PC-9 (cell line): Measurements from ENCODE around the gene FZD8. TPM values are rescaled to one million over a fixed set of nuclear protein-coding genes. Genes with fewer than 3 reads are reported as not detected.

Experiments
- BruUV-seq: library from RNA; stranded (reverse); fragments of 400-500 nt; replicated peaks from 2 replicates; lab custom pipeline; 2021; lab: Mats Ljungman, UMichigan
- CTCF ChIA-PET: fragments of 300-600 bp; sonication (Branson Sonifier 250); formaldehyde crosslinking; loops from one replicate; lab custom pipeline; 2022; ENCODE audit warnings: antibody characterized with exemption; lab: Charles Lee
- POLR2A ChIA-PET: fragments of 300-600 bp; sonication (Branson Sonifier 250); formaldehyde crosslinking; loops from one replicate; lab custom pipeline; 2022; ENCODE audit warnings: antibody characterized with exemption; ENCODE audit not compliant: unreplicated experiment; lab: Charles Lee
- DNase-seq, 2 experiments: peaks; one replicate each; pipeline versions ENCODE4 v3.0.0 to v3.0.0-alpha.2; 2015 to 2022; ENCODE audit warnings: mixed read lengths in 1 of 2
- H2AFZ ChIP-seq: fragments of 200-600 bp; sonication (generic); 2 replicates; pipeline ENCODE4 v1.8.1; 2017; ENCODE audit warnings: antibody characterized with exemption
- H3F3A ChIP-seq: fragments of 200-600 bp; sonication (generic); 2 replicates; pipeline ENCODE4 v1.8.1; 2017; ENCODE audit warnings: antibody characterized with exemption, mild to moderate bottlenecking, low read depth; ENCODE audit not compliant: insufficient read depth
- H3K27ac ChIP-seq: fragments of 200-600 bp; sonication (generic); 2 replicates; pipeline ENCODE4 v1.6.1; 2016; ENCODE audit warnings: mixed run types
- H3K27me3 ChIP-seq: fragments of 200-600 bp; sonication (generic); 2 replicates; pipeline ENCODE4 v1.6.1; 2016; ENCODE audit warnings: low read depth, mixed run types; ENCODE audit not compliant: insufficient read depth
- H3K36me3 ChIP-seq: fragments of 200-600 bp; sonication (generic); 2 replicates; pipeline ENCODE4 v1.6.1; 2016; ENCODE audit warnings: low read depth, mixed run types
- H3K4me1 ChIP-seq: fragments of 200-600 bp; sonication (generic); replicated peaks from 2 replicates; pipeline ENCODE4 v1.6.1; 2016; ENCODE audit warnings: mixed run types; ENCODE audit not compliant: insufficient read depth
- H3K4me2 ChIP-seq: fragments of 200-600 bp; sonication (generic); 2 replicates; pipeline ENCODE4 v1.6.1; 2017; ENCODE audit warnings: mixed run types
- H3K4me3 ChIP-seq: fragments of 200-600 bp; sonication (generic); 2 replicates; pipeline ENCODE4 v1.6.1; 2016; ENCODE audit warnings: mixed run types
- H3K79me2 ChIP-seq: fragments of 200-600 bp; sonication (generic); 2 replicates; pipeline ENCODE4 v1.6.1; 2017; ENCODE audit warnings: low read depth, mixed run types
- H3K9me2 ChIP-seq: fragments of 200-600 bp; sonication (generic); 2 replicates; pipeline ENCODE4 v1.8.1; 2017; ENCODE audit warnings: mild to moderate bottlenecking; ENCODE audit not compliant: insufficient read depth
- H3K9me3 ChIP-seq: fragments of 200-600 bp; sonication (generic); 2 replicates; pipeline ENCODE4 v1.8.1; 2016; ENCODE audit warnings: low read depth; ENCODE audit not compliant: insufficient read depth
- H4K20me1 ChIP-seq: fragments of 200-600 bp; sonication (generic); 2 replicates; pipeline ENCODE4 v1.8.1; 2017; ENCODE audit not compliant: insufficient read depth
- EZH2 ChIP-seq: fragments of 200-600 bp; sonication (generic); IDR thresholded peaks from 2 replicates; pipeline ENCODE4 v1.8.0; 2017; ENCODE audit warnings: antibody characterized with exemption, low read depth
- intact Hi-C: fragments of 100-400 bp; cut with micrococcal nuclease; formaldehyde crosslinking; loops from one replicate; pipeline ENCODE4 v1.10.0; 2022; ENCODE audit not compliant: unreplicated experiment
- total RNA-seq: library from RNA; stranded (reverse); gene quantifications from 2 replicates; pipeline ENCODE4 v1.2.3, GENCODE V29; 2021
- TF ChIP-seq, protein P1 (sequence below): fragments of 200-600 bp; sonication (generic); conservative IDR thresholded peaks from 2 replicates; pipeline ENCODE4 v1.6.1; 2017; ENCODE audit warnings: mixed run types, antibody characterized with exemption, mild to moderate bottlenecking, moderate library complexity

The FZD8 gene
- total RNA-seq, 1 experiment from 2014 or later, result not detected

DNA sequence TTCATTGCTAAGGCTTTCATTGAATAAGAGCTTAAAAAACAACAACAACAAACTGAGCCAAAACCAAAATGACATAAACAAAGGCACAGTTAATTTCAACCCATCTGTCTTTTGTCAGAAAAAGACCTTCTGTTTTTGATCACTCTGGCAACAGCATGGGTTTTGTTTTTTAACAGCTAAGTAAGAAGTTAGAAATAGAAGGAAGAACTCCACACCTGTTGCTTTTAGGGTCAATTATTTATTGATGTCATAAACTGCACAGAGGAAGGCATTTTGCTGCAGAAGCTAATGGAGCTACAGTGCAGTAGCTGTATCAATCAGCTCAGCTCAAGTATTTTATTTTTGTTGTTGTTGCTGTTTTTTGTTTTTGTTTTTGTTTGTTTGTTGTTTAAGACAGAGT, 53.3 kb downstream of the FZD8 start:
- Histone ChIP-seq H3K27me3 (no peaks in the 10 kb centered on the region), H3K9me3 (no peaks in the 10 kb centered on the region), H3K79me2 (no peaks in the 10 kb centered on the region), H3F3A (no peaks in the 10 kb centered on the region), H3K9me2 (no peaks in the 10 kb centered on the region), H4K20me1 (no peaks in the 10 kb centered on the region), H2AFZ (no peak overlapping the region), H3K4me2 (no peak overlapping the region), H3K4me3 (no peak overlapping the region), H3K4me1 (no peaks in the 10 kb centered on the region), H3K36me3 (no peaks in the 10 kb centered on the region), H3K27ac (no peak overlapping the region)
- no peak for DNase-seq
- intact Hi-C loops, result no loop called here
- TF ChIP-seq, protein P1, sequence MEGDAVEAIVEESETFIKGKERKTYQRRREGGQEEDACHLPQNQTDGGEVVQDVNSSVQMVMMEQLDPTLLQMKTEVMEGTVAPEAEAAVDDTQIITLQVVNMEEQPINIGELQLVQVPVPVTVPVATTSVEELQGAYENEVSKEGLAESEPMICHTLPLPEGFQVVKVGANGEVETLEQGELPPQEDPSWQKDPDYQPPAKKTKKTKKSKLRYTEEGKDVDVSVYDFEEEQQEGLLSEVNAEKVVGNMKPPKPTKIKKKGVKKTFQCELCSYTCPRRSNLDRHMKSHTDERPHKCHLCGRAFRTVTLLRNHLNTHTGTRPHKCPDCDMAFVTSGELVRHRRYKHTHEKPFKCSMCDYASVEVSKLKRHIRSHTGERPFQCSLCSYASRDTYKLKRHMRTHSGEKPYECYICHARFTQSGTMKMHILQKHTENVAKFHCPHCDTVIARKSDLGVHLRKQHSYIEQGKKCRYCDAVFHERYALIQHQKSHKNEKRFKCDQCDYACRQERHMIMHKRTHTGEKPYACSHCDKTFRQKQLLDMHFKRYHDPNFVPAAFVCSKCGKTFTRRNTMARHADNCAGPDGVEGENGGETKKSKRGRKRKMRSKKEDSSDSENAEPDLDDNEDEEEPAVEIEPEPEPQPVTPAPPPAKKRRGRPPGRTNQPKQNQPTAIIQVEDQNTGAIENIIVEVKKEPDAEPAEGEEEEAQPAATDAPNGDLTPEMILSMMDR, result no peak
- TF ChIP-seq EZH2, result no peak
- ChIA-PET CTCF (no interaction called here), POLR2A (interaction anchor here (0.6 to 0.8 kb wide), 2 partner anchors 240 to 679 kb away, joined by 4 to 16 read pairs; no protein-coding TSS in a partner anchor)
- no TSS peak for BruUV-seq

Other genes with a start within 250 kb of the FZD8 start
- gene GJD4, start 37.0 kb downstream of the FZD8 start, total RNA-seq, result not detected in 2 replicates